ENCODE data around the gene RPN1.
A peak's percentile ranks its signal among the peaks of the same experiment; 100 is the strongest.
"Not testable (repeated sequence)": the region's sequence is repeated elsewhere in the genome, so short reads cannot be mapped to it uniquely, and the experiment has no call there.

Gene RPN1
- 136 to 460 (median 247) reads per million in 9 experiments for total RNA-seq

DNA sequence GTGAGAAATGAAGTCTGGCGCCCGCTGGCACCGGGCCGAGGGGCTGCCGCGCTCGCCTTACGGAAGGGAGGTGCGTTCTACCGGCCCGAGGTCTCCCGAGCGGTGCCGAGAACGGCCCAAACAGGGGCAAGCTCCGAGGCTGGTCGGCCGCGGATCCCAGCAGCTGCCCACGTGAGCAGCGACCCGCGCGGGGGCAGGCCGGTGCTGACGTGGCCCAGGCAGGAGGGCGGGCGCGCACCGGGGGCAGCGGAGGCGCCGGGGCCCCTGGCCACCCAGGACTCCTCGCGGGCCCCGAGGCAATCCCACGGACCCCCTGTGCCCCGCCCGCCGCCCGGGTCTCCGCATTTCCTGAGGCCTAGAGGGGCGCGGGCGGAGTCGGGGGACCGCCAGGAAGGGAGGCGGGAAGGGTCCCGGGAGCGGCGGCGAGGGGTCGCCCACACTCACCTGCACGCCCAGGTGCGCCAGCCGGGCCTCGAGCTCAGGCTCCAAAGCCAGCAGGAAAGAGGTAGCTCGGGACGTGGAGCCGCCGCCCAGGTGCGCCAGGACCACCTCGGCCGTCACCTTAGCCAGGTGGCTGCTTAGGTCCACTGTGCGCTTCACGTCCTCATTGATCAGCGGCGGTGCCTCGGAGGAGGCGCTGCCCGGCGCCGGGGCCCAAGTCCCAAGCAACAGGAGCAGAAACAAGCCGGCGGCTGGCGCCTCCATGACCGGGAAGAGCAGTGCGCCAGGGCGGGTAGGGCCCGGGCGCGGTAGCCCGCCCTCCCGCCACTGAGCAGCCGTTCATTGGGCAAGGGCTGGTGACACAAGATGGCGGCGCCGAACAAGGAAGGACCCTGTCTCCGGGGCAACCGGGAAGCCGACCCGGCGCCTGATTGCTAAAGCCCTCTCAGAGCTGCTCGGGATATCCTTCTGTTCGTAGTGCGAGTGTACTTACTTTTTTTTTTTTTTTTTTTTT, at the start of gene RPN1:
Gene RPN1 (minus strand): TSS at position 723 of the 955 bp plus-strand sequence. CDS start 18 bp downstream, at position 705.
- ATAC-seq (replicated peaks): peak; percentile 92
- peak within 1 kb of the TSS; percentile 90 to 94 for H3K27ac Mint-ChIP-seq
- no peaks in the 10 kb centered on the region for H3K9me3 Mint-ChIP-seq
- H3K36me3 Mint-ChIP-seq (ENCODE audit: insufficient read depth): peaks cover 30% of the 10 kb centered on the region
- peaks cover 32% of the 10 kb centered on the region in 2 donors for H3K4me1 Mint-ChIP-seq (ENCODE audit: low read depth in 2 of 2)
- H3K27me3 Mint-ChIP-seq: no peaks in the 10 kb centered on the region
- peak; percentile 95 to 97 (median 95) for DNase-seq
- H3K4me3 Mint-ChIP-seq: peak within 1 kb of the TSS; percentile 86

DNA sequence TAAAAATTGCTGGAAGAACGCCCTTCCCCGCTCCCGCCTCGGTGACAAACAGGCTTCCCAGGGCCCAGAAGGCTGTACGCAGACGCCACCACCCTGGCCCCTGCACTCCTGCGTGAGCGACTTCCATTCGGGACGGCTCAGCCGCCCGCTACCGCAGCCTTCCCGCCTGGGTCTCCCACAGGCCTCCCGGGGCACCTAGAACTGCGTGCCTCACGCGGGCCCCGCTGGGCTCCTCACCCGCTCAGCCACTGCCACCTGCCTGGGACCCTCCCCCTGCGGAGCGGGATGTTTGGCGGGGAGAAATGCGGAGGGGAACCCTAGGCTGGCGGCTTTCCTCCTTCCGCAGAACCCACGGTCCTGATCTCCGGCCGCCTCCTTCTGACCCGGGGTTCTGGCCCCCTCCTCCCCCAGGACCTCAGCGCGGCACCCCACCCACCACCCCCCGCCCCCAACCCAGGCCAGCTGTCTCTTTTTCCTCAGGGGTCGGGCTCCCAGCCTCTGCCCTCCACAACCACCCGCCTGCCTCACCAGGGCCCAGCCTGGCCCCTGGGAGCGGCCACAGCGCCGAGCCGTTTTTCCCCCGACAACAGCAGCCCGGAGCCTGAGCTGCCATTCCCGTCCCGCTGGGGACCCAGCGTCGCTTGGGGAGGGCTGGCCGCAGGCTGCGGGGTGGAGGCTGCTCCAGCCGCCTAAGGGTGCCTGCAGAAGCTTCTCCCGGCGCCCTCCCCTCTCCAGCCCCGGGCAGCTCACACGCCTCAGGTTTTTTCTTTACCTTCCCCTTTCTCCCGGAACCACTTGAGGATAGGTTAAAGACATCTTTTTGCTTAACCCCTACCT, 47.8 kb upstream of the RPN1 start:
- Mint-ChIP-seq H3K27ac (no peak overlapping the region), H3K4me1 (ENCODE audit: low read depth in 2 of 2) (peaks cover 0 to 3% of the 10 kb centered on the region in 2 donors), H3K36me3 (ENCODE audit: insufficient read depth) (peaks cover 8% of the 10 kb centered on the region), H3K27me3 (peaks cover 0 to 3% of the 10 kb centered on the region in 2 donors), H3K4me3 (peak overlapping the region; percentile 62 to 70), H3K9me3 (no peaks in the 10 kb centered on the region)
- no peak for DNase-seq
- peak; percentile 62 for ATAC-seq (replicated peaks)

DNA sequence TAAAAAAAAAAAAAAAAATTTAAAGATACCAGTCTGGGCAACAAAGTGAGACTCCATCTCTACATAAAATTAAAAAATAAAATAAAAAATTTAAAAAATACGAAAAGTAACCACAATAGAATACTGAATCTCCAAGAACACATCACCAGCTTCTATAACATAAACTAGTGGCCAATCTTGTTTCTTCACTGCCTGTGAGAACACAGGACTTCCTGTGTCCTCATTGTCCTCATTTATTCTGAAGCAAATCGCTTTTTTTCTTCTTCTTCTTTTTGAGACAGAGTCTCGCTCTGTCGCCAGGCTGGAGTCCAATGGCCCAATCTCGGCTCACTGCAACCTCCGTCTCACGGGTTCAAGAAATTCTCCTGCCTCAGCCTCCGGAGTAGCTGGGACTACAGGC, 46.7 kb upstream of the RPN1 start:
- DNase-seq (no peak), ATAC-seq (replicated peaks) (no peak)
- H3K9me3 Mint-ChIP-seq: no peaks in the 10 kb centered on the region
- H3K36me3 Mint-ChIP-seq (ENCODE audit: insufficient read depth): peaks cover 8% of the 10 kb centered on the region
- peaks cover 0 to 5% of the 10 kb centered on the region in 2 donors for H3K27me3 Mint-ChIP-seq
- no peak overlapping the region for H3K4me3 Mint-ChIP-seq
- H3K4me1 Mint-ChIP-seq (ENCODE audit: low read depth in 2 of 2): peaks cover 0 to 3% of the 10 kb centered on the region in 2 donors
- H3K27ac Mint-ChIP-seq: peak overlapping the region in 1 of 2 donors; percentile 25

DNA sequence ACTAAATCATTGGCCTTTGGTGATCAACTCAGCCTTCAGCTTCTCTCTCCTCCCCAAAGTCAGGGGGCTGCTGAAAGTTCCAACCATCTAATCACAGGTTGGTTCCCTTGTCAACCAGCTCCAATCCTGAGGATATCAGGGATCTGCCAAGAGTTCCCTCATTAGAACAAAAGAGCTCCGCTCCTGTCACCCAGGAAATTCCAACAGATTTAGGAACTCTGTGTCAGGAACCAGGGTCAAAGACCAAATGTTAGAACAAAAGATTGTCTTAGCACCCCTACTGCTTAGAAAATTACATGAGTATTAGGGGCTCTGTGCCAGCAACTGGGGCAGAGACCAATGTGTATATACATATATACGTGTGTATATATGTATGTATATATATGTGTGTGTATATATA, 43.1 kb upstream of the RPN1 start:
- no peaks in the 10 kb centered on the region for H3K9me3 Mint-ChIP-seq
- peaks cover 8% of the 10 kb centered on the region for H3K36me3 Mint-ChIP-seq (ENCODE audit: insufficient read depth)
- DNase-seq (no peak), ATAC-seq (replicated peaks) (no peak)
- peaks cover 0 to 5% of the 10 kb centered on the region in 2 donors for H3K27me3 Mint-ChIP-seq
- H3K4me1 Mint-ChIP-seq (ENCODE audit: low read depth in 2 of 2): peaks cover 0 to 1% of the 10 kb centered on the region in 2 donors
- H3K27ac Mint-ChIP-seq: no peak overlapping the region
- no peak overlapping the region for H3K4me3 Mint-ChIP-seq

DNA sequence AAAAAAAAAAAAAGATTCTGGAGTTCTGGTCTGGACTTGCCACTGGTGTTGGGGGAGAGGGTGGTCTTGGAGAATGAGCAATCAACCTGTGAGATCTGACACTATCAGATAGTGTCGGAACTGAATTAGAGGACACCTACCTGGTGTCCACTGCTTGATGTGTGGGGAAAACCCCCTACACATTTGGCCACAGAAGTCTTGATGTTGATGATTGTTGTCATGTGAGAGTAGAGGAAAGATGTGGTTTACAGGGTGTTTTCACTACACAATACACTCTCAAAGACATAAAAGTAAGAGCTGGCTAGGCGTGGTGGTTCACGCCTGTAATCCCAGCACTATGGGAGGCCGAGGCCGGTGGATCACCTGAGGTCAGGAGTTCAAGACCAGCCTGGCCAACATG, 38.4 kb upstream of the RPN1 start:
- no peaks in the 10 kb centered on the region for H3K9me3 Mint-ChIP-seq
- H3K4me1 Mint-ChIP-seq (ENCODE audit: low read depth in 2 of 2): no peaks in the 10 kb centered on the region
- H3K36me3 Mint-ChIP-seq (ENCODE audit: insufficient read depth): no peaks in the 10 kb centered on the region
- no peak for DNase-seq
- no peak overlapping the region for H3K4me3 Mint-ChIP-seq
- H3K27ac Mint-ChIP-seq: peak overlapping the region in 1 of 2 donors; percentile 36
- peaks cover 0 to 5% of the 10 kb centered on the region in 2 donors for H3K27me3 Mint-ChIP-seq
- no peak for ATAC-seq (replicated peaks)

DNA sequence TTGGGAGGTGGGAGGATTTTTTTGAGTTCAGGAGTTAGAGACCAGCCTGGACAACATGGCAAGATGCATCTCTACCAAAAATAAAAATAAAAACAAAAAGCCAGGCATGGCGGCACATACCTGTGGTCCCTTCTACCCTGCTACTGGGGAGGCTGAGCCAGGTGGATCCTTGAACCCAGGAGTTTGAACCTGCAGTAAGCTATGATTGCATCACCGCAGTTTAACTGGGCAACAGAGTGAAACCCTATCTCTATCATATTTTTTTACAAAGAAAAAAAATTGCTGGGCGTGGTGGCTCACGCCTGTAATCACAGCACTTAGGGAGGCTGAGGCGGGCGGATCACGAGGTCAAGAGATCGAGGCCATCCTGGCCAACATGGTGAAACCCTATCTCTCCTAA, 35.8 kb upstream of the RPN1 start:
- Mint-ChIP-seq H3K4me1 (ENCODE audit: low read depth in 2 of 2) (peaks cover under 1 to 7% of the 10 kb centered on the region in 2 donors), H3K27me3 (no peaks in the 10 kb centered on the region), H3K27ac (no peak overlapping the region), H3K9me3 (no peaks in the 10 kb centered on the region), H3K4me3 (no peak overlapping the region), H3K36me3 (ENCODE audit: insufficient read depth) (no peaks in the 10 kb centered on the region)
- ATAC-seq (replicated peaks) (no peak), DNase-seq (no peak)

DNA sequence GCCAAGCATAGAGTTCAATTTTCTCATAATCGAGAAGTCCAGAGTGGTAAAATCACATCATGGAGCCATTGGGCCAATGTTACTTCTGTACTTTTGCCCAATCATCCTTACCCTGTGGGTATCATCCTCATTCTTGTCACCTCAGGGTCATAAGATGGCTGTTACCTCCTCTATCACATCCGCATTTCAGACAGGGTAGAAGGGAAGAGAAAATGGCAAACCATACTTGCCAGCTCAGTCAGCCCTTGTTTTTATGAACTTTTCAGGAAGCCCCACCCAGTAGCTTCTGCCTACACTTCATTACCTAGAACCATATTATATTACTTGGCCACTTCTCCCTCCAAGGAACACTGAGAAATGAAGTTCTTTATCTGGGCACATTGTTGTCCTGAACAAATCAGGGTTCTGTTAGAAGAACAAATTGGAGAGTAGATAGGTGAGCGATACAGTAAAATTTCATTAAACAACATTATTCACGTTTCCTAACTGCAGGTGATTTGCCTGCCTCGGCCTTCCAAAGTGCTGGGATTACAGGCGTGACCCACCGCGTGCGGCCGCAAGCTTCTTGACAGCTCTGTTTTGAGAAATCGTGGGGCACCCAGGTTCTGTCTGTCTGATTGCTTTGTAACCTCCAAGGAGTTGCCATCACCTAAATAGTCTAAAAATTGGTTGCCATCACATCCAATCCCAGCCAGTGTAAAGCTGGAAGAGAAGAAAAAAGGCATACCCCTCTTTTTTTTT, 34.5 kb upstream of the RPN1 start:
- Mint-ChIP-seq H3K27me3 (no peaks in the 10 kb centered on the region), H3K9me3 (no peaks in the 10 kb centered on the region), H3K4me3 (peak overlapping the region in 1 of 2 donors; percentile 38), H3K4me1 (ENCODE audit: low read depth in 2 of 2) (peaks cover 9 to 15% of the 10 kb centered on the region in 2 donors), H3K36me3 (ENCODE audit: insufficient read depth) (peaks cover 7% of the 10 kb centered on the region), H3K27ac (peak overlapping the region in 1 of 2 donors; percentile 31)
- DNase-seq: no peak
- no peak for ATAC-seq (replicated peaks)

DNA sequence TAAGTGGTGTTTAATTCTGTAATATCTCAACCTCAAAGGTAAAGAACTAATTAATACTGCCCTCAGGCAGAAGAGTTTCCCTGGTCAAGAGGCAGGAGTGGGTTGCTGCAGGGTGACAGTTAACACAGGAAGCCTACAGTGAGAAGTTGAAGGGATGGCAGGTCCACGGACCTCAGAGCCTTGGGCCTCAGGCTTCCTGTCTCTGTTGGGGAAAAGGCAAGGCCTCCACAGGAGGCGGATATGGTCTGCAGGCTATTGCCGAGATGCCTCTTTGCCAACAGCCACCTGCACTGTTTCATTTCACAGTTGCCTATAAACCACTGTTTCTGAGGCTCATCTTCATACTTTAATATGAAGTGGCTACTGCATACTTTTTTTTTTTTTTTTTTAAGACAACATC, 33.3 kb upstream of the RPN1 start:
- H3K27ac Mint-ChIP-seq: peak overlapping the region in 1 of 2 donors; percentile 38
- no peak overlapping the region for H3K4me3 Mint-ChIP-seq
- peaks cover 9 to 21% of the 10 kb centered on the region in 2 donors for H3K4me1 Mint-ChIP-seq (ENCODE audit: low read depth in 2 of 2)
- ATAC-seq (replicated peaks) (no peak), DNase-seq (no peak)
- H3K9me3 Mint-ChIP-seq: no peaks in the 10 kb centered on the region
- H3K27me3 Mint-ChIP-seq: no peaks in the 10 kb centered on the region
- H3K36me3 Mint-ChIP-seq (ENCODE audit: insufficient read depth): peaks cover 10% of the 10 kb centered on the region

DNA sequence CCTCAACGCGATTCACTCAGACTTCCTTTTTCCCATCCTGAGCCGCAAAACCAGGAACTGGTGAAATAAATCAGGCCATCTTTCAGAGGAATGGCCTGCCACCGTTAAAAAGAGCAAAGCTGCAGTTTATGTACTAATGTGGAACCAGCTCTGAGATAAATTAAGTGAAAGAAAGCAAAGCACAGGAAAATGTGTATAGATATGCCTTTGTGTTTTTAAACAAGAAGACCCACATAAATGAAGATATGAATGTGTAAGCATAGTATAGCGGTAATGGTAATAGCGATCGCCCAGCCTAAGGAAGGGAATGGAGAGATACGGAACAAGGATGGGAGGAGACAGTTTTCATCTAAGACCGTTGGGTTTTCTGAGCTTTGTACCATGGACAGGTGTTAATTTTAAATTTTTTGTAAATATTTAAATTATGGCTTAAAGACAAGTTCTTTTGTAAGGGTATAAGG, 30.8 kb upstream of the RPN1 start:
- peak overlapping the region; percentile 90 to 91 for H3K4me3 Mint-ChIP-seq
- H3K9me3 Mint-ChIP-seq: no peaks in the 10 kb centered on the region
- H3K36me3 Mint-ChIP-seq (ENCODE audit: insufficient read depth): peaks cover 10% of the 10 kb centered on the region
- H3K27me3 Mint-ChIP-seq: no peaks in the 10 kb centered on the region
- DNase-seq (no peak), ATAC-seq (replicated peaks) (no peak)
- H3K4me1 Mint-ChIP-seq (ENCODE audit: low read depth in 2 of 2): peaks cover 9 to 21% of the 10 kb centered on the region in 2 donors
- peak overlapping the region; percentile 96 to 98 for H3K27ac Mint-ChIP-seq

DNA sequence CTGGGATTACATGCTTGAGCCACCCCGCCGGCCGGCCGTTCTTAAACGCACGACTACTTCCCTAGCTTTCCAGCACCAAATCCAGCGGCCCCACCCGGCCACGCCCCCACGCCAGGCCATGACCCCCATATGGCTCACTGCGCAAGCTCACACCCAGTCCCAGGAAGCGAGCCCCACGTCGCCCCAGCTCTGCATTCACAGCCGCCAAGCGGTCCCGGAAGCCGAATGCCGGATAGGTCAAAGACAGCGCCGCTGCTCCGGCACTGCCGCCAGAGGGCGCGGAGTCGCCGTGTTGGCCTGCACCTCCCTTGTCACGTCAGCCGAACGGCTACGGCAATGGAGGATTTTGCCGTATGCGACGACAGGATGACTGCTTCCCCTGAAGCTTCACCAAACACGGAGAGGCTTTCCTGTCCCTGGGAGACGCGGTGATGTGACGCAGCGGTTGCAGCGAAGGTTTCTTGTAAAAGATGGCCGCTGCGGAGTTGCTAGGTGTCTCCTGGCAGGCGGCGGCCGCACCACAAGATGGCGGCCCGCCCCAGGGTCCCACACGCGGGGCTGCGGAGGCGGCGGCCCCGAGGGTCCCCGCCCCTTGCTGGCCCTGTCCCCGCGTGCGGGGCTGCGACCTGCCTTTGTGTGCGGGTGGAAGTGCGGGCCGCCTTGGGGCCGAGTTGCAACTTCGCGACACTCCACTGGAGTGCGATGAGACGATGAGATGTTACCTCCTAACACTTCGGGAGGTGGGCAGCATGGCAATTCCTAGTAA, 30.2 kb upstream of the RPN1 start:
- Mint-ChIP-seq H3K27me3 (no peaks in the 10 kb centered on the region), H3K27ac (peak overlapping the region; percentile 96 to 98), H3K9me3 (no peaks in the 10 kb centered on the region), H3K4me1 (ENCODE audit: low read depth in 2 of 2) (peaks cover 9 to 22% of the 10 kb centered on the region in 2 donors), H3K4me3 (peak overlapping the region; percentile 90 to 91), H3K36me3 (ENCODE audit: insufficient read depth) (peaks cover 10% of the 10 kb centered on the region)
- peak; percentile 93 to 96 (median 95) for DNase-seq
- ATAC-seq (replicated peaks): peak; percentile 88

DNA sequence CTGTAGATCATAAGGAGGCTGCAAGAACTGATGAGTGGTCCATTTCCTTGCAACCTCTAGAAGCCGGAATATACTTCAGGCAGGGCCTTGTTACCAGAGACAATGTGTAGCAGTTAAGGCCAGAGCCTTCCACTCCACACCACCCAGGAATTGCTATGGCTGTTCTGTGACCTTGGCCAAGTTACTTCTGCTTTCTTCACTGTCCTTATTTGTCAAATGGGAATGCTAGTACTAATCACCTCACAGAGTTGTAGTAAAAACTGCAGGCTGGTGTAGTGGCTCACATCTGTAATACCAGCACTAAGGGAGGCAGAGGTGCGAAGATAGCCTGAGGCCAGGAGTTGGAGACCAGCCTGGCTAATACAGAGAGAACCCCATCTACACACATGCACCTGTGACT, 28.7 kb upstream of the RPN1 start:
- peak overlapping the region; percentile 90 to 91 for H3K4me3 Mint-ChIP-seq
- peaks cover 14 to 30% of the 10 kb centered on the region in 2 donors for H3K4me1 Mint-ChIP-seq (ENCODE audit: low read depth in 2 of 2)

DNA sequence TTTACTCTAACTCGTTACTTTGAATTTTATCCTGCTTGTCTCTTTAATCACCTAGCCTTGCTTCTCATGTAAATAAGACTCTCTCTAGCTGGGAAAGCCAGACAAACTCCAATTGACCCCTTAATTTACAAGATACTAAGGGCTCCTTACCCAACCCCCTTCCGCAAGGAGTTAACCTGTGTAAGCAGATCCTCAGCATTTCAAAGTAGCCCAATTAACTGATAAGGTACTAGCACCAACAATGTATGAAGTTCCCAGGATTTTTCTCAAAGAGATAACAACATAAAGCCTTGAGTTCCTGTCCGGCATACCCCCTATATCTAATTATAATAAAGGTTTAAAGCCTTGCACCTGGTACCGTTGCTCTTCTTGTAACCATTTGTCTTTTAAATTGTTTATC, 25.2 kb upstream of the RPN1 start:
- not testable (repeated sequence) for H3K27me3 Mint-ChIP-seq; H3K9me3 Mint-ChIP-seq; H3K27ac Mint-ChIP-seq; H3K4me3 Mint-ChIP-seq; DNase-seq; ATAC-seq (replicated peaks)
- H3K36me3 Mint-ChIP-seq (ENCODE audit: insufficient read depth): peaks cover 17% of the 10 kb centered on the region
- H3K4me1 Mint-ChIP-seq (ENCODE audit: low read depth in 2 of 2): peaks cover 11 to 21% of the 10 kb centered on the region in 2 donors

More for the DNA sequence above, 28.7 kb upstream of the RPN1 start:
- ATAC-seq (replicated peaks) (no peak), DNase-seq (no peak)
- Mint-ChIP-seq H3K27me3 (no peaks in the 10 kb centered on the region), H3K27ac (peak overlapping the region; percentile 69 to 98), H3K9me3 (no peaks in the 10 kb centered on the region), H3K36me3 (ENCODE audit: insufficient read depth) (peaks cover 17% of the 10 kb centered on the region)
